ENCODE results near the gene MLLT6. TPM values are rescaled to one million over a fixed set of nuclear protein-coding genes. Genes with fewer than 3 reads are reported as not detected.

The MLLT6 gene
- polyA plus RNA-seq, 2 donors = 20.9 to 66.1 TPM

DNA sequence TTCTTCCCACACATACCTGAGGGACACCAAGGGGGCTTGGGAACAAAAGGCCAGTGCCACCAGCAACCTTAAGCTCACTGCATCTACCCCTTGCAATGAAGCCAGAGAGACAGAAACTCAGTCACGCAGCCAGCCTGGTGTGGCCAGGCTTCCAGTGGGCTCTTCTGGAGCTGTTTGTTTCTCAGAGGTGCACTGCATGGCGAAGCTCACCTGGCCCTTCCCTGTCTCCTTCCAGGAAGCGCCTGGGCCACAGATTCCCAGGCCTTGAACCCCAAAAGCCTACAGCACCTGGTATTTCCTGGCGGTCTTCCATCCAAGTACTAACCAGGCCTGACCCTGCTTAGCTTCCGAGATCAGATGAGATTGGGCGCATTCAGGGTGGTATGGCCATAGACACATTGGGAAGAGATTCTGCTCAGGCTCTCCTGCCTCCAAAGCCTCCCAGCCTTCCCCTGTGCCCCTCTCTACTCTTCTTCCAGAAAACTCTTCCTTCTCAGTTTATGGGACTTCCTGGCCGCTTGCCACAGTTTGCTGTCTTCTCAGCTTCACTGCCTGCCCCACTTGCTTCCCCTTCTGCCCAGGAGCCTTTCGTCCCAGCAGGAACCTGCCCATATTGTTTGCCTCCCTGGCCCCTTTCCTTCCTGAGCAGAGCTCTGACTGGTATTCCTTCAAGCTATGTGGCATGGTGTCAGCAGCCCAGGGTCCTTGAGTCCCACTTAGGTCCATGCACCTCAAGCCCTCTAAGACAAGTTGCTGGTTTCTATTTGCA, 26.6 kb downstream of the MLLT6 start:
- Histone ChIP-seq H3K36me3 (ENCODE audit: control insufficient read depth in 2 of 2, insufficient read depth in 2 of 2, low read length in 1 of 2) (peaks cover 0 to 21% of the 10 kb centered on the region in 2 donors), H3K27me3 (ENCODE audit: control insufficient read depth in 1 of 2, insufficient read depth in 2 of 2, low read length in 2 of 2) (no peaks in the 10 kb centered on the region), H3K27ac (ENCODE audit: low read depth in 2 of 2, low read length in 1 of 2) (peak overlapping the region; percentile 7 to 84), H3K9me3 (ENCODE audit: control insufficient read depth in 2 of 2, insufficient read depth in 1 of 2, low read depth in 1 of 2, low read length in 1 of 2) (no peaks in the 10 kb centered on the region), H3K4me3 (ENCODE audit: low read depth in 1 of 2, low read length in 2 of 2) (peak overlapping the region in 1 of 2 donors; percentile 86), H3K4me1 (ENCODE audit: control insufficient read depth in 2 of 2, insufficient read depth in 2 of 2, low read length in 1 of 2) (peaks cover 0 to 18% of the 10 kb centered on the region in 2 donors)
- 60 to 70% methylated on average over 8 of the region's 8 CpGs for WGBS, 2 donors

DNA sequence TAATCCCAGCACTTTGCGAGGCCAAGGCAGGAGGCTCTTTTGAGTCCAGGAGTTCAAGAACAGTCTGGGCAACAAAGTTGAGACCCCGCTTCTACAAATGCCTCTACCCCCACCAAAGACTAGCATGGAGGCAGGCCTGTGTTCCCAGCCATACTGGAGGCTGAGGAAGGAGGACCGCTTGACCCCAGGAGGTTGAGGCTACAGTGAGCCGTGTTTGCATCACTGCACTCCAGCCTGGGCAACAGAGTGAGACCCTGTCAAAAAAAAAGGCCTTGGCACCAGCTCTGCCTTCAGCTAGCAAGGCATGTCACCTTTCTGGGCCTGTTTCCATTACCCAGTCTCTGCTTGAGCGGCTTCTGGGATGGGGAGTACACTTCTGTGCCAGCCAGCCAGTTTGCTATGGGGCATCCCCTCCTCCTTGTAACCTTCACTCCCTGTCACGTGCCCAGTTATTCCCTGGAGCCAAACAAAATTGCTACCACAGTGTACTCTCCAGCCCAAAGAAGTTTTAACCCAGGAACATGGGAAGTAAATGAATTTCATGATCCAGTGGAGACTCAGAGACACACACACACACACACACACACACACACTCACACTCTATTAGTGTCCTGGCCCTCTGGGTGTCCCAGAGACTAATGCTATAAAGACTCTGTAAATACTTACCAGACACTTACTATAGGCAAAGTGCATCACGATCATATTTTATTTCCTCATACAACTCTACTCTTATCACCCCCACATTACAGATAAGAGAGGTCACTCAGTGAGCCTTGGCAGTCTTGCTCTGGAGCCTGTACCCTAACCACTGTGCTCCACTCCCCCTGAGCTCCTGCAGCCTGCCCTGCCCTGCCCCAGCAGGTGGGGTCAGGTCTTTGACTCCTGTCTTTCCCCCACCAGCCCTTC, 27.6 kb downstream of the MLLT6 start:
- H3K27me3 ChIP-seq (ENCODE audit: control insufficient read depth in 1 of 2, insufficient read depth in 2 of 2, low read length in 2 of 2) = no peaks in the 10 kb centered on the region
- H3K9me3 ChIP-seq (ENCODE audit: control insufficient read depth in 2 of 2, insufficient read depth in 1 of 2, low read depth in 1 of 2, low read length in 1 of 2) = no peaks in the 10 kb centered on the region
- peaks cover 0 to 21% of the 10 kb centered on the region in 2 donors for H3K36me3 ChIP-seq (ENCODE audit: control insufficient read depth in 2 of 2, insufficient read depth in 2 of 2, low read length in 1 of 2)
- no peak overlapping the region for H3K4me3 ChIP-seq (ENCODE audit: low read depth in 1 of 2, low read length in 2 of 2)
- no peak overlapping the region for H3K27ac ChIP-seq (ENCODE audit: low read depth in 2 of 2, low read length in 1 of 2)
- H3K4me1 ChIP-seq (ENCODE audit: control insufficient read depth in 2 of 2, insufficient read depth in 2 of 2, low read length in 1 of 2) = peaks cover 0 to 18% of the 10 kb centered on the region in 2 donors
- WGBS, 2 donors = 59 to 64% methylated on average over 7 of the region's 7 CpGs

DNA sequence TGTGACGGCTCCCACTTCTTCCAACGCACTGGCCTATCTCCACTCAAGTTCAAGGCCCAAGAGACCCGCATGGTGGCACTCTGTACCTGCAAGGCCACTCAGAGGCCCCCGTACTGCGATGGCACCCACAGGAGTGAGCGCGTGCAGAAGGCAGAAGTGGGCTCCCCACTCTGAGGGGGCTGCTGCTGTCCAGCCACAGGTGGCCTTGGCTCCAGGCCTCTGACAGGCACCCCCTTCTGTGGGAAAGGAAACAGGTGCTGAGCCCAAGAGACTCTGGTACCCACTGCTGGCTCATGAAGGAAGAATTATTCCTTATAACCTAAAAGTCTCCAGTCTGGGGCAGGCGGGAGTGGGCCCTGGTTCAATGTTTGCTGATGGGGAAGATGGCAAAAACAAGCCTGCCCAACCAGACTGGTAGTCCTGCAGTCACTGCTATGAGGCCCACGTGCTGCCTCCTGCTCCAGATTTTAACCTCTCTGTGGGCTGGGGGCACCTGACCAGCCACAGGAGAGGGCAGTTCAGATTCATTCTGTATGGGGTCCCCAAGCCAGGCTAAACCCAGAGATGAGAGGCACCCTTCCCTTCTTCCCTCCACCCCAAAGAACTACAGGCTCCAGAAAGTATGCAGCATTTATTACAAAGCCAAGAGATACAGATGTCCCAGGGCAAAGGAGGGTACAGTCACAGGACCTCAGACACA, 28.4 kb downstream of the MLLT6 start:
- 61 to 74% methylated on average over 9 of the region's 9 CpGs for WGBS, 2 donors
- Histone ChIP-seq H3K36me3 (ENCODE audit: control insufficient read depth in 2 of 2, insufficient read depth in 2 of 2, low read length in 1 of 2) (peaks cover 3 to 26% of the 10 kb centered on the region in 2 donors), H3K27me3 (ENCODE audit: control insufficient read depth in 1 of 2, insufficient read depth in 2 of 2, low read length in 2 of 2) (no peaks in the 10 kb centered on the region), H3K4me1 (ENCODE audit: control insufficient read depth in 2 of 2, insufficient read depth in 2 of 2, low read length in 1 of 2) (peaks cover 0 to 16% of the 10 kb centered on the region in 2 donors), H3K4me3 (ENCODE audit: low read depth in 1 of 2, low read length in 2 of 2) (no peak overlapping the region), H3K27ac (ENCODE audit: low read depth in 2 of 2, low read length in 1 of 2) (no peak overlapping the region), H3K9me3 (ENCODE audit: control insufficient read depth in 2 of 2, insufficient read depth in 1 of 2, low read depth in 1 of 2, low read length in 1 of 2) (no peaks in the 10 kb centered on the region)

GRCh38 chr17:38733982-38734973, 29.2 kb downstream of the MLLT6 start:
- 57 to 66% methylated on average over 15 of the region's 15 CpGs for WGBS, 2 donors

DNA sequence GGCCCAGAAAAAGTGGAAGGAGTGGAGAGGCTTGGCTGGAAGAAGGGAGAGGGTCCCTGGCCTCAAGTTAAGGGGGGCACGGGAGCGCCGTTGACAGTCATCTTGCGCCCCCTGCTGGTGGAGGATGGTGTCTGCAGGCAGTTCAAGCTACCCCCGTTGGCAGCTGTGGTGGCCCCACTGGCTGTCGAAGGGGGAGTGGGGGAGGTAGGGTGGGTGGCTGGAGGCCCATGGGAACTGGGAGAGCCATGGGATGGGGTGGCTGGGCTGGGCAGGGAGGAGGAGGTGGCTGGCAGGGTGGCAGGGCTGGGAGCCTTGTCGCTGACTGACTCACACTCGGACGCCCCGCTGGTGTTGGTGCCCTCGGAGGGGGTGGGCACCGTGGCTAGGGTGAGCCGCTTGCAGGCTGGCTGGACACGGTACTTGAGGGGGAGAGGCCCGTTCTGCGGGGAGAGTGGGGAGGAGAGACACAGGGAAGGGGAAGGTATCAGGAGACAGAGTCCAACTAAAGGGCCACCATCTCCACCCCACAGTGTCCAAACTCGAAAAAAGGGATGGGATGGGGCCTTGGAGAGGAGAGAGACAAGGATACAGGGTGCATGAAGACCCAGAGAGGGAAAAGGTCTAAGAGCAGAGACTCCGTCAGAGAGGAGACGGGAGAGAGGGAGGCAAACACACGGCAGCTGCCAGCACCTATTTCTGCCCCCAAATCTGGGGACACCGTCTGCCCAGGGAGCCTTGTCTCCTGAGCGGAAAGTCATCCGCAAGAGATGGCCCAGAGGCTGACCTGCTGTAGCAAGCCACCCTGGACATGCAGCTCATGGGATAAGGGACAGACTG, 30.3 kb downstream of the MLLT6 start:
- Histone ChIP-seq H3K27me3 (ENCODE audit: control insufficient read depth in 1 of 2, insufficient read depth in 2 of 2, low read length in 2 of 2) (no peaks in the 10 kb centered on the region), H3K27ac (ENCODE audit: low read depth in 2 of 2, low read length in 1 of 2) (no peak overlapping the region), H3K4me1 (ENCODE audit: control insufficient read depth in 2 of 2, insufficient read depth in 2 of 2, low read length in 1 of 2) (peaks cover 0 to 14% of the 10 kb centered on the region in 2 donors), H3K36me3 (ENCODE audit: control insufficient read depth in 2 of 2, insufficient read depth in 2 of 2, low read length in 1 of 2) (peaks cover 3 to 41% of the 10 kb centered on the region in 2 donors), H3K4me3 (ENCODE audit: low read depth in 1 of 2, low read length in 2 of 2) (no peak overlapping the region), H3K9me3 (ENCODE audit: control insufficient read depth in 2 of 2, insufficient read depth in 1 of 2, low read depth in 1 of 2, low read length in 1 of 2) (no peaks in the 10 kb centered on the region)
- WGBS, 2 donors = 40 to 46% methylated on average over 23 of the region's 23 CpGs

More at GRCh38 chr17:38733982-38734973, 29.2 kb downstream of the MLLT6 start:
- H3K4me1 ChIP-seq (ENCODE audit: control insufficient read depth in 2 of 2, insufficient read depth in 2 of 2, low read length in 1 of 2) = peaks cover 0 to 14% of the 10 kb centered on the region in 2 donors
- no peaks in the 10 kb centered on the region for H3K9me3 ChIP-seq (ENCODE audit: control insufficient read depth in 2 of 2, insufficient read depth in 1 of 2, low read depth in 1 of 2, low read length in 1 of 2)
- H3K4me3 ChIP-seq (ENCODE audit: low read depth in 1 of 2, low read length in 2 of 2) = no peak overlapping the region
- H3K36me3 ChIP-seq (ENCODE audit: control insufficient read depth in 2 of 2, insufficient read depth in 2 of 2, low read length in 1 of 2) = peaks cover 3 to 33% of the 10 kb centered on the region in 2 donors
- H3K27ac ChIP-seq (ENCODE audit: low read depth in 2 of 2, low read length in 1 of 2) = no peak overlapping the region
- no peaks in the 10 kb centered on the region for H3K27me3 ChIP-seq (ENCODE audit: control insufficient read depth in 1 of 2, insufficient read depth in 2 of 2, low read length in 2 of 2)

- no peak overlapping the region for H3K27ac ChIP-seq (ENCODE audit: low read depth in 2 of 2, low read length in 1 of 2)
- 84 to 87% methylated on average over 14 of the region's 14 CpGs for WGBS, 2 donors
- H3K36me3 ChIP-seq (ENCODE audit: control insufficient read depth in 2 of 2, insufficient read depth in 2 of 2, low read length in 1 of 2) = peaks cover 3 to 35% of the 10 kb centered on the region in 2 donors
- H3K4me1 ChIP-seq (ENCODE audit: control insufficient read depth in 2 of 2, insufficient read depth in 2 of 2, low read length in 1 of 2) = peaks cover 0 to 14% of the 10 kb centered on the region in 2 donors
- H3K4me3 ChIP-seq (ENCODE audit: low read depth in 1 of 2, low read length in 2 of 2) = no peak overlapping the region
- no peaks in the 10 kb centered on the region for H3K27me3 ChIP-seq (ENCODE audit: control insufficient read depth in 1 of 2, insufficient read depth in 2 of 2, low read length in 2 of 2)
- no peaks in the 10 kb centered on the region for H3K9me3 ChIP-seq (ENCODE audit: control insufficient read depth in 2 of 2, insufficient read depth in 1 of 2, low read depth in 1 of 2, low read length in 1 of 2)
Observed at GRCh38 chr17:38738007-38738662, 33.1 kb downstream of the MLLT6 start.

- Histone ChIP-seq H3K36me3 (ENCODE audit: control insufficient read depth in 2 of 2, insufficient read depth in 2 of 2, low read length in 1 of 2) (peaks cover 3 to 30% of the 10 kb centered on the region in 2 donors), H3K4me3 (ENCODE audit: low read depth in 1 of 2, low read length in 2 of 2) (no peak overlapping the region), H3K9me3 (ENCODE audit: control insufficient read depth in 2 of 2, insufficient read depth in 1 of 2, low read depth in 1 of 2, low read length in 1 of 2) (no peaks in the 10 kb centered on the region), H3K4me1 (ENCODE audit: control insufficient read depth in 2 of 2, insufficient read depth in 2 of 2, low read length in 1 of 2) (peaks cover 0 to 14% of the 10 kb centered on the region in 2 donors), H3K27me3 (ENCODE audit: control insufficient read depth in 1 of 2, insufficient read depth in 2 of 2, low read length in 2 of 2) (no peaks in the 10 kb centered on the region), H3K27ac (ENCODE audit: low read depth in 2 of 2, low read length in 1 of 2) (no peak overlapping the region)
- WGBS, 2 donors = 91 to 93% methylated on average over 16 of the region's 16 CpGs
Observed at GRCh38 chr17:38738686-38739085, 33.6 kb downstream of the MLLT6 start.

GRCh38 chr17:38739305-38739704, 34.2 kb downstream of the MLLT6 start:
- H3K4me1 ChIP-seq (ENCODE audit: control insufficient read depth in 2 of 2, insufficient read depth in 2 of 2, low read length in 1 of 2) = peaks cover 0 to 14% of the 10 kb centered on the region in 2 donors
- H3K36me3 ChIP-seq (ENCODE audit: control insufficient read depth in 2 of 2, insufficient read depth in 2 of 2, low read length in 1 of 2) = peaks cover 3 to 31% of the 10 kb centered on the region in 2 donors
- WGBS, 2 donors = 78 to 86% methylated on average over 14 of the region's 14 CpGs
- H3K27ac ChIP-seq (ENCODE audit: low read depth in 2 of 2, low read length in 1 of 2) = no peak overlapping the region
- H3K9me3 ChIP-seq (ENCODE audit: control insufficient read depth in 2 of 2, insufficient read depth in 1 of 2, low read depth in 1 of 2, low read length in 1 of 2) = no peaks in the 10 kb centered on the region
- H3K4me3 ChIP-seq (ENCODE audit: low read depth in 1 of 2, low read length in 2 of 2) = no peak overlapping the region
- no peaks in the 10 kb centered on the region for H3K27me3 ChIP-seq (ENCODE audit: control insufficient read depth in 1 of 2, insufficient read depth in 2 of 2, low read length in 2 of 2)

Data from esophagus (tissue), 2 donors.